ENCODE data around the gene INO80. TPM values are rescaled to one million over a fixed set of nuclear protein-coding genes. Genes with fewer than 3 reads are reported as not detected.
A peak's percentile ranks its signal among the peaks of the same experiment; 100 is the strongest.

INO80 gene
- total RNA-seq, 2 donors from 2014 or later: 14.0 to 34.3 TPM

- WGBS, 2 donors: 66 to 90% methylated on average over 4 of the region's 4 CpGs
- no peak overlapping the region for H3K27ac ChIP-seq
- ATAC-seq (no peak), DNase-seq (no peak)
- H3K4me1 ChIP-seq: no peaks in the 10 kb centered on the region
- no peak for TF ChIP-seq POLR2A (IDR thresholded peaks at IDR 0.05)
- no peak for TF ChIP-seq CTCF (IDR thresholded peaks at IDR 0.05)
- no peaks in the 10 kb centered on the region for H3K27me3 ChIP-seq
- intact Hi-C loops (cut with DNase I): loop anchor here (5.0 kb wide), 1 partner anchor 122 kb away; no protein-coding TSS in a partner anchor
- no peak overlapping the region for H3K4me3 ChIP-seq
- no peaks in the 10 kb centered on the region for H3K9me3 ChIP-seq
- H3K36me3 ChIP-seq (replicated peaks in 1 of 2; ENCODE audit: insufficient read depth in 1 of 2, low read depth in 2 of 2): peaks cover 0 to 2% of the 10 kb centered on the region in 2 donors
Observed at GRCh38 chr15:41024131-41024530, 91.9 kb downstream of the INO80 start.

DNA sequence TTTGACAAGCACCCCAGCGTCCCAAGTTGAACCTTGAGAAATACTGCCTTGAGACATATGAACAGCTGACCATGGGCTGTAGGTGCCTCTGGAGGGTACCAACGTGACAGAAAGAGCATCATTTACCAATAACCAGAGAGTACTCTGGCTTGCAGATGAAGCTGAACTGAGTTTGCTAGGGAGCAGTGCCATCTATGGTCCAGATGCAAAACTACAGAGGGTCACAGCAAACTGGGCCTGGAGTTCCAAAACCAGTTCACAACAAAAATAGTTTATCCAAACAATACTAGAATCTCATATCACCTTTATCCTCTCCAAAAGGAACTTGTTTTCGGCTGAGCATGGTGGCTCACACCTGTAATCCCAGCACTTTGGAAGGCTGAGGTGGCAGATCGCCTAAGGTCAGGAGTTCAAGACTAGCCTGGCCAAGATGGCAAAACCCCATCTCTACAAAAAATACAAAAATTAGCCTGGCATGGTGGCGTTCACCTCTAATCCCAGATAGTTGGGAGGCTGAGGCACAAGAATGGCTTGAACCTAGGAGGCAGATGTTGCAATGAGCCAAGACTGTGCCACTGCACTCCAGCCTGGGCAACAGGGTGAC is 93.5 kb downstream of the INO80 start:
- H3K4me1 ChIP-seq: peaks cover 4% of the 10 kb centered on the region

DNA sequence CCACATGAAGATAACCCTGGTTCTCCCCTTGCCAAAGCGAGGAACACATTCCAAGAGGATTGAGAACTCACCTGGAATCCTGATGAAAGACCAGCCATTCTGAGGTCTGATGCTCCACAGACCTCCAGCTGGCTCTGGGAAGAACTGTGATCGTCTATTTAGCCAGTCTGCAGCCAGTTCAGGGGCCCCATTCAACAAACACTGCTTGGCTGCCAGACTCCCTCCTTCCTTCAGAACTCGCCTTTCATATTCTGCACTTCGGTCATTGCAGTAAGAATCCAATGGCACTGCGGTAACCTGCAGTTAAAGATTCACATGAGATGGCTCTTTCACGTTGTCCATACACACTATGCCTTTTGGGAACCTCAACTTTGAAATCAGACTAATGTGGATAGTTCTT is 95.3 kb downstream of the INO80 start:
- intact Hi-C loops (cut with DNase I): loop anchor here (5.0 kb wide), 1 partner anchor 119 kb away; no protein-coding TSS in a partner anchor

More for the DNA sequence above, 93.5 kb downstream of the INO80 start:
- Histone ChIP-seq H3K36me3 (replicated peaks in 1 of 2; ENCODE audit: insufficient read depth in 1 of 2, low read depth in 2 of 2) (peaks cover 0 to 2% of the 10 kb centered on the region in 2 donors), H3K9me3 (no peaks in the 10 kb centered on the region), H3K27ac (no peak overlapping the region), H3K27me3 (no peaks in the 10 kb centered on the region), H3K4me3 (no peak overlapping the region)
- ATAC-seq (peak; percentile 47), DNase-seq (peak; percentile 23 to 25 (median 24))
- WGBS, 2 donors: 47 to 53% methylated on average over 5 of the region's 5 CpGs
- intact Hi-C loops (cut with DNase I): loop anchor here (5.0 kb wide), 1 partner anchor 120 kb away; no protein-coding TSS in a partner anchor
- TF ChIP-seq CTCF (IDR thresholded peaks at IDR 0.05): peak in 6 of 7 experiments; percentile 35 to 66 (median 58)
- no peak for TF ChIP-seq POLR2A (IDR thresholded peaks at IDR 0.05)

DNA sequence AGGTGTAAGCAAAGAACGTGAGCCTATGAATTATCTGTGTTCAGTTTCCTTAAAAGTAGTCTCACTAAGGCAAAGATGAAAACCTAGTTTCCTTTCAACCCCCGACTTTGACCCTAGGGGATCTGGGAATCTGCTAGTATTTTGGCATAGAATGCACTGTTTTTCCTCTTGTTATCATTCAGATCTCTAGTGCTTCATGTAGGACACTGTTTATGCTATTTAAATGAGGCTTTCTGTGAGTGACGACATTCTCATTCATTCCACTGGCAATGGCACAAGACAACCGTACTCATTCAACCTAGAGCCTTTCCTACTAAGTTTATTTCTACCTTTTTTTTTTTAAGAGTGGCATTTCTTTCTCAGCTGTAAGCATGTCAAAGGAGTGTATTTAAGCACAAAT is 95.8 kb downstream of the INO80 start:
- intact Hi-C loops (cut with DNase I): loop anchor here (5.0 kb wide), 1 partner anchor 118 kb away; no protein-coding TSS in a partner anchor
- no peaks in the 10 kb centered on the region for H3K9me3 ChIP-seq
- H3K36me3 ChIP-seq (replicated peaks in 1 of 2; ENCODE audit: insufficient read depth in 1 of 2, low read depth in 2 of 2): peaks cover 0 to 2% of the 10 kb centered on the region in 2 donors
- H3K27me3 ChIP-seq: no peaks in the 10 kb centered on the region
- no peak overlapping the region for H3K4me3 ChIP-seq
- no peak overlapping the region for H3K27ac ChIP-seq
- no peak for ATAC-seq
- peaks cover 4% of the 10 kb centered on the region for H3K4me1 ChIP-seq
- no peak for DNase-seq
- TF ChIP-seq POLR2A (IDR thresholded peaks at IDR 0.05) (no peak), CTCF (IDR thresholded peaks at IDR 0.05) (no peak)
- 81 to 83% methylated on average over 4 of the region's 4 CpGs for WGBS, 2 donors

More for the DNA sequence above, 95.3 kb downstream of the INO80 start:
- 79 to 81% methylated on average over 6 of the region's 6 CpGs for WGBS, 2 donors
- peaks cover 4% of the 10 kb centered on the region for H3K4me1 ChIP-seq
- no peak for ATAC-seq
- no peak overlapping the region for H3K4me3 ChIP-seq
- no peak overlapping the region for H3K27ac ChIP-seq
- H3K27me3 ChIP-seq: no peaks in the 10 kb centered on the region
- DNase-seq: no peak
- peaks cover 0 to 2% of the 10 kb centered on the region in 2 donors for H3K36me3 ChIP-seq (replicated peaks in 1 of 2; ENCODE audit: insufficient read depth in 1 of 2, low read depth in 2 of 2)
- no peaks in the 10 kb centered on the region for H3K9me3 ChIP-seq
- TF ChIP-seq CTCF (IDR thresholded peaks at IDR 0.05): no peak
- no peak for TF ChIP-seq POLR2A (IDR thresholded peaks at IDR 0.05)

DNA sequence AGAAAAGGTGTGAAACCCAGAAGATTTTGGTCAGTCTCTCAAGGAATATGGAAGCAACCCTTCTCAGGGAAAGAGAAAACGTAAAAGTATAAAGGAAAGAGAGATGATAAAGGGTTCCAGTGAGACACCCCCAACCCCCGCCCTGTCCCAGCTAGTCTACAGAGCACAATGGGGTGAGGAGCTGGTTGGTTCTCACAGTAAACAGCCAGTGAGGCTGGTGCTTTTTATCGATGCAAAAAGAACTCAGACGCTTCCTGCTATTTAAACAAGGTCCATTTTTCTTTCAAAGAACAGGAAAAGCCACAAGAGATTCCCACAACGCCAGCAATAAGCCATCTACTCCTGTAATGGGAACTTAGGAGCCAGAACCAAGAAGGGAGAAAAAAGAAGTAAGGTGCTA is 96.9 kb downstream of the INO80 start:
- no peak overlapping the region for H3K27ac ChIP-seq
- peaks cover 4% of the 10 kb centered on the region for H3K4me1 ChIP-seq
- no peaks in the 10 kb centered on the region for H3K9me3 ChIP-seq
- 49 to 53% methylated on average over 5 of the region's 5 CpGs for whole genome bisulfite sequencing, 2 donors
- TF ChIP-seq POLR2A (IDR thresholded peaks at IDR 0.05) (no peak), CTCF (IDR thresholded peaks at IDR 0.05) (no peak)
- H3K4me3 ChIP-seq: no peak overlapping the region
- DNase-seq (no peak), ATAC-seq (no peak)
- intact Hi-C loops (cut with DNase I): no loop called here
- H3K36me3 ChIP-seq (replicated peaks in 1 of 2; ENCODE audit: insufficient read depth in 1 of 2, low read depth in 2 of 2): peaks cover 0 to 2% of the 10 kb centered on the region in 2 donors
- no peaks in the 10 kb centered on the region for H3K27me3 ChIP-seq
